Stimulated activated effector memory CD8-positive, alpha-beta T cell treated with anti-CD3 and anti-CD28 coated beads, Interleukin-12 subunit alpha, Interleukin-12 subunit beta, amount 100 ng/mL, for 72 hours (primary cell): ENCODE results near the gene TLR6.

Experiments
- ATAC-seq: fragments of 150-1000 bp; cut with Tn5 transposase; 2 replicates; pipeline ENCODE4 v1.10.0; 2021
- DNase-seq, 2 donors: peaks; one replicate each; pipeline ENCODE4 v3.0.0; 2021 to 2022; ENCODE audit warnings: low spot score in 2 of 2
- H3K27ac Mint-ChIP-seq: one replicate; pipeline ENCODE4 v1.8.0; 2022; ENCODE audit warnings: mild to moderate bottlenecking, mixed read lengths
- H3K36me3 Mint-ChIP-seq: one replicate; pipeline ENCODE4 v1.8.0; 2022; ENCODE audit warnings: mild to moderate bottlenecking, mixed read lengths
- H3K4me1 Mint-ChIP-seq: one replicate; pipeline ENCODE4 v1.8.0; 2022; ENCODE audit warnings: mixed read lengths
- H3K4me3 Mint-ChIP-seq: one replicate; pipeline ENCODE4 v1.8.0; 2022; ENCODE audit warnings: mild to moderate bottlenecking, mixed read lengths
- H3K9me3 Mint-ChIP-seq: one replicate; pipeline ENCODE4 v1.8.0; 2022; ENCODE audit warnings: mixed read lengths

Gene TLR6

GRCh38 chr4:38855466-38855865 lies 1.2 kb downstream of the TLR6 start:
- peak overlapping the region; percentile 44 for H3K4me3 Mint-ChIP-seq
- H3K27ac Mint-ChIP-seq = no peak overlapping the region
- peaks cover 6% of the 10 kb centered on the region for H3K4me1 Mint-ChIP-seq
- ATAC-seq (no peak), DNase-seq (no peak)
- H3K36me3 Mint-ChIP-seq = no peaks in the 10 kb centered on the region
- no peaks in the 10 kb centered on the region for H3K9me3 Mint-ChIP-seq

GRCh38 chr4:38846015-38846414 lies 10.6 kb downstream of the TLR6 start:
- H3K36me3 Mint-ChIP-seq = no peaks in the 10 kb centered on the region
- peaks cover 6% of the 10 kb centered on the region for H3K9me3 Mint-ChIP-seq
- H3K27ac Mint-ChIP-seq = no peak overlapping the region
- DNase-seq (no peak), ATAC-seq (no peak)
- H3K4me3 Mint-ChIP-seq = no peak overlapping the region
- H3K4me1 Mint-ChIP-seq = no peaks in the 10 kb centered on the region

- H3K9me3 Mint-ChIP-seq = no peaks in the 10 kb centered on the region
- no peak overlapping the region for H3K27ac Mint-ChIP-seq
- H3K4me3 Mint-ChIP-seq = no peak overlapping the region
- H3K36me3 Mint-ChIP-seq = no peaks in the 10 kb centered on the region
- peaks cover 9% of the 10 kb centered on the region for H3K4me1 Mint-ChIP-seq
- no peak for DNase-seq
- no peak for ATAC-seq
These were observed 13.6 kb downstream of the TLR6 start for GRCh38 chr4:38842994-38843393.

GRCh38 chr4:38837849-38838248 lies 18.8 kb downstream of the TLR6 start:
- Mint-ChIP-seq H3K27ac (no peak overlapping the region), H3K4me1 (peaks cover 17% of the 10 kb centered on the region), H3K36me3 (no peaks in the 10 kb centered on the region), H3K4me3 (no peak overlapping the region), H3K9me3 (peaks cover 8% of the 10 kb centered on the region)
- DNase-seq (no peak), ATAC-seq (peak; percentile 57)

GRCh38 chr4:38837334-38837733 lies 19.3 kb downstream of the TLR6 start:
- Mint-ChIP-seq H3K36me3 (no peaks in the 10 kb centered on the region), H3K9me3 (peaks cover 8% of the 10 kb centered on the region), H3K4me1 (peaks cover 17% of the 10 kb centered on the region), H3K27ac (no peak overlapping the region), H3K4me3 (no peak overlapping the region)
- DNase-seq (no peak), ATAC-seq (peak; percentile 47)

GRCh38 chr4:38834570-38834969 lies 22.0 kb downstream of the TLR6 start:
- H3K36me3 Mint-ChIP-seq = no peaks in the 10 kb centered on the region
- DNase-seq (no peak), ATAC-seq (no peak)
- H3K9me3 Mint-ChIP-seq = peaks cover 8% of the 10 kb centered on the region
- H3K27ac Mint-ChIP-seq = no peak overlapping the region
- H3K4me3 Mint-ChIP-seq = no peak overlapping the region
- H3K4me1 Mint-ChIP-seq = peaks cover 17% of the 10 kb centered on the region

GRCh38 chr4:38832624-38833528 lies 23.7 kb downstream of the TLR6 start:
- no peak overlapping the region for H3K4me3 Mint-ChIP-seq
- no peak for ATAC-seq

GRCh38 chr4:38832206-38832605 lies 24.4 kb downstream of the TLR6 start:
- Mint-ChIP-seq H3K4me3 (no peak overlapping the region), H3K36me3 (no peaks in the 10 kb centered on the region), H3K4me1 (no peaks in the 10 kb centered on the region), H3K9me3 (peaks cover 8% of the 10 kb centered on the region), H3K27ac (no peak overlapping the region)
- no peak for ATAC-seq
- no peak for DNase-seq

More at GRCh38 chr4:38832624-38833528, 23.7 kb downstream of the TLR6 start:
- peaks cover 8% of the 10 kb centered on the region for H3K9me3 Mint-ChIP-seq
- no peaks in the 10 kb centered on the region for H3K36me3 Mint-ChIP-seq
- DNase-seq = no peak
- no peak overlapping the region for H3K27ac Mint-ChIP-seq
- H3K4me1 Mint-ChIP-seq = peaks cover 6% of the 10 kb centered on the region

- peaks cover 8% of the 10 kb centered on the region for H3K9me3 Mint-ChIP-seq
- no peak overlapping the region for H3K27ac Mint-ChIP-seq
- no peak for DNase-seq
- H3K4me1 Mint-ChIP-seq = no peaks in the 10 kb centered on the region
- no peak for ATAC-seq
- H3K36me3 Mint-ChIP-seq = no peaks in the 10 kb centered on the region
- no peak overlapping the region for H3K4me3 Mint-ChIP-seq
These were observed 25.0 kb downstream of the TLR6 start for GRCh38 chr4:38831653-38832052.

- peaks cover 5% of the 10 kb centered on the region for H3K9me3 Mint-ChIP-seq
- no peaks in the 10 kb centered on the region for H3K36me3 Mint-ChIP-seq
- DNase-seq = no peak
- H3K4me1 Mint-ChIP-seq = no peaks in the 10 kb centered on the region
- ATAC-seq = no peak
- H3K4me3 Mint-ChIP-seq = no peak overlapping the region
- H3K27ac Mint-ChIP-seq = no peak overlapping the region
These were observed 27.4 kb downstream of the TLR6 start for GRCh38 chr4:38829237-38829636.

- H3K4me3 Mint-ChIP-seq = no peak overlapping the region
These were observed 32.9 kb downstream of the TLR6 start for GRCh38 chr4:38823766-38824165.

GRCh38 chr4:38822748-38823303 lies 33.8 kb downstream of the TLR6 start:
- no peak overlapping the region for H3K27ac Mint-ChIP-seq
- no peaks in the 10 kb centered on the region for H3K36me3 Mint-ChIP-seq
- DNase-seq = no peak
- H3K4me1 Mint-ChIP-seq = peaks cover 18% of the 10 kb centered on the region
- H3K4me3 Mint-ChIP-seq = no peak overlapping the region
- H3K9me3 Mint-ChIP-seq = peaks cover 6% of the 10 kb centered on the region
- no peak for ATAC-seq

More at GRCh38 chr4:38823766-38824165, 32.9 kb downstream of the TLR6 start:
- no peaks in the 10 kb centered on the region for H3K36me3 Mint-ChIP-seq
- ATAC-seq (no peak), DNase-seq (no peak)
- peaks cover 18% of the 10 kb centered on the region for H3K4me1 Mint-ChIP-seq
- peaks cover 6% of the 10 kb centered on the region for H3K9me3 Mint-ChIP-seq
- H3K27ac Mint-ChIP-seq = no peak overlapping the region

GRCh38 chr4:38821739-38822138 lies 34.9 kb downstream of the TLR6 start:
- H3K4me3 Mint-ChIP-seq = no peak overlapping the region
- H3K27ac Mint-ChIP-seq = no peak overlapping the region
- no peaks in the 10 kb centered on the region for H3K36me3 Mint-ChIP-seq
- ATAC-seq (no peak), DNase-seq (no peak)
- peaks cover 6% of the 10 kb centered on the region for H3K9me3 Mint-ChIP-seq
- H3K4me1 Mint-ChIP-seq = peaks cover 18% of the 10 kb centered on the region

GRCh38 chr4:38820329-38821061 lies 36.1 kb downstream of the TLR6 start:
- no peak overlapping the region for H3K4me3 Mint-ChIP-seq
- H3K27ac Mint-ChIP-seq = no peak overlapping the region
- H3K4me1 Mint-ChIP-seq = peaks cover 18% of the 10 kb centered on the region
- H3K36me3 Mint-ChIP-seq = no peaks in the 10 kb centered on the region
- DNase-seq = no peak
- H3K9me3 Mint-ChIP-seq = peaks cover 3% of the 10 kb centered on the region
- no peak for ATAC-seq

- Mint-ChIP-seq H3K4me1 (peaks cover 18% of the 10 kb centered on the region), H3K36me3 (no peaks in the 10 kb centered on the region), H3K9me3 (peaks cover 3% of the 10 kb centered on the region), H3K4me3 (no peak overlapping the region), H3K27ac (no peak overlapping the region)
- ATAC-seq = peak; percentile 64
- no peak for DNase-seq
These were observed 37.0 kb downstream of the TLR6 start for GRCh38 chr4:38819569-38819968.
